NCI-H526 treated with DMSO at 0.1 percent for 48 hours (cell line): ENCODE measurements around the gene WDR53.
A peak's percentile ranks its signal among the peaks of the same experiment; 100 is the strongest.
"Not testable (repeated sequence)": the region's sequence is repeated elsewhere in the genome, so short reads cannot be mapped to it uniquely, and the experiment has no call there.

Experiments
- DNase-seq: peaks from one replicate; lab custom pipeline; 2025; lab: John Stamatoyannopoulos, UW

The WDR53 gene

GRCh38 chr3:196517162-196517800, 51.1 kb downstream of the WDR53 start:
- peak; percentile 87 for DNase-seq

DNA sequence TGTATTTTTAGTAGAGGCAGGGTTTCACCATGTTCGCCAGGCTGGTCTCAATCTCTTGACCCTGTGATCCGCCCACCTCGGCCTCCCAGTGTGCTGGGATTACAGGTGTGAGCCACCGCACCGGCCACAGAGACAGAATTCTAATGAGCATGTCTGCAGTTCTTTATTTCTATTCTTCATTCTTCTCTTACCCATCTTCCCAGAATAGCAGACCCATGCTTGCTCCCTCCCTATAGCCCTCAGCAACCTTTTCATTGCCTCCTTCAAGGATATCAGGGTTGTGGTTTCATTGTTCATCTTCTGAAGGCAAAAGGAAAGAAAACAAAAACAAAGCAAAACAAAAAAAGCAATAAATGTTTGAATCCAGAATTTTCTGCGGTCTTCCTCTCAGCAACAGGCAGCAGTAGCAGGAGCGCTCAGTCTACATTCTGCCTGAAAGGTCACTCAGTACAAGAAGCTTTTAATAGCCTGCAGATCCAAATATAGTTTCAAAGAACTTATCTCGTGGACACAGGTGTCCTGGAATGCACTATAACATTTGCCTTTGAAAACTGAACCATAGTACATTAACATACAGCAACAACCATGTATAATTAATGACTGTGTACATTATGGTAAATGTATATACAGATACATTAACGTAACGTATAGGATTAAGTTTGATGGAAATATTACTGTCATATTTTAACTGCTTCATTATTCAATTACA, 53.3 kb downstream of the WDR53 start, which contains the start of gene SMCO1:
Gene SMCO1 (minus strand): TSS at position 434 of the 709 bp plus-strand sequence. CDS start 137 bp downstream, at position 297.
- DNase-seq: no peak

- no peak for DNase-seq
These were observed 54.0 kb downstream of the WDR53 start for GRCh38 chr3:196514350-196514716.

GRCh38 chr3:196513697-196514349, 54.5 kb downstream of the WDR53 start:
- DNase-seq: no peak

GRCh38 chr3:196511646-196512425, 56.5 kb downstream of the WDR53 start:
- not testable (repeated sequence) for DNase-seq

DNA sequence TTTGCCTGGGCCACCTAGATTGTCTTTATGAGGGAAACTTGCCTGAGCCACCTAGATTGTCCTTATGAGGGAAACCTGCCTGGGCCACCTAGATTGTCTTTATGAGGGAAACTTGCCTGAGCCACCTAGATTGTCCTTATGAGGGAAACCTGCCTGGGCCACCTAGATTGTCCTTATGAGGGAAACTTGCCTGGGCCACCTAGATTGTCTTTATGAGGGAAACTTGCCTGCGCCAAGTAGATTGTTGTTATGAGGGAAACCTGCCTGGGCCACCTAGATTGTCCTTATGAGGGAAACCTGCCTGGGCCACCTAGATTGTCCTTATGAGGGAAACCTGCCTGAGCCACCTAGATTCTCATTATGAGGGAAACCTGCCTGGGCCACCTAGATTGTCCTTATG, 57.2 kb downstream of the WDR53 start:
- not testable (repeated sequence) for DNase-seq

GRCh38 chr3:196506687-196507086, 61.7 kb downstream of the WDR53 start:
- DNase-seq: no peak

GRCh38 chr3:196504556-196504955, 63.8 kb downstream of the WDR53 start:
- DNase-seq: no peak
